IPS-15b (cell line): ENCODE results near the gene SCAF8.
"Not testable (repeated sequence)": the region's sequence is repeated elsewhere in the genome, so short reads cannot be mapped to it uniquely, and the experiment has no call there.

ENCODE experiments used
- H3K27me3 ChIP-seq: one replicate; pipeline ENCODE4 v1.6.1; 2013; ENCODE audit warnings: low read length; ENCODE audit not compliant: control insufficient read depth, insufficient read depth
- H3K36me3 ChIP-seq: one replicate; pipeline ENCODE4 v1.6.1; 2013; ENCODE audit warnings: low read length; ENCODE audit not compliant: control insufficient read depth, insufficient read depth
- H3K4me1 ChIP-seq: one replicate; pipeline ENCODE4 v1.6.1; 2013; ENCODE audit warnings: mild to moderate bottlenecking, low read length; ENCODE audit not compliant: control insufficient read depth, insufficient read depth
- H3K4me3 ChIP-seq: one replicate; pipeline ENCODE4 v1.5.1; 2013; ENCODE audit warnings: low read depth, low read length
- H3K9ac ChIP-seq: one replicate; pipeline ENCODE4 v1.6.1; 2013; ENCODE audit warnings: low read depth, mild to moderate bottlenecking, low read length
- H3K9me3 ChIP-seq: one replicate; pipeline ENCODE4 v1.6.1; 2013; ENCODE audit warnings: mild to moderate bottlenecking, low read length; ENCODE audit not compliant: control insufficient read depth, insufficient read depth

The SCAF8 gene

DNA sequence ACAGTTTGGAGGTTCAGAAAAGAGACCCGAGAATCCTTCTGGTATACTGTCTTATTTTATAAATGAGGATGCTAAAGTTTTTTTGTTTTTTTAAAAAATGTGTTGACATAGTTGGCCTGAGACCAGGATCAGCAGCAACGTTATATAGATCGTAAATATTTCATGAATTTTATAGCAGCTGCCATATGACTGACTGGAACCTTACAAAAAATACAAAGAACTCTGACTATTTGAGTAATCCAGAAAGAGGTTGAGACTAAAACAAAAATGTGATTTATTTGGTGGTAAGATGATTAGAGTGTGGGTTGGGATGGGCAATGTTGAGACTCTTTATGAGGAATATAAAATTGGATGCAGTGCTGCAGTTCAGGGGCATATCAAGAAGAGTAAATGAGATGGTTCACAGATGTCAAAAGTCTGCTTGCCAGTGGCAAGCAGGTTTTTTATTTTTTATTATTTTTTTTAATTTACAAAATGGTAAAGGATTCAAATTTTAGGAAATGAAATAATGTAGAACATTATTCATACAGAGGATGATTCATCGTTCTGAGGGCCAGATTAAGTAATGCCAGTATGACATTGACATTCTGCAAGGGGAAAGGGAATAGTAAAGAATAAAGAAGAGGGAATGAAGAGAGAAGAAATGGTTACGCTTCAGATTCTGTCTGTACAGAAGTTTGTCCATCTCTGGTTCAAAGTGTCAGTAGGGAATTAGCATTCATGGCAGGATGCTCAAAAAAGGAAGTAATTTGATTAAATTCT lies 58.5 kb downstream of the SCAF8 start:
- H3K36me3 ChIP-seq = no peaks in the 10 kb centered on the region
- no peaks in the 10 kb centered on the region for H3K4me1 ChIP-seq
- H3K27me3 ChIP-seq = no peaks in the 10 kb centered on the region

DNA sequence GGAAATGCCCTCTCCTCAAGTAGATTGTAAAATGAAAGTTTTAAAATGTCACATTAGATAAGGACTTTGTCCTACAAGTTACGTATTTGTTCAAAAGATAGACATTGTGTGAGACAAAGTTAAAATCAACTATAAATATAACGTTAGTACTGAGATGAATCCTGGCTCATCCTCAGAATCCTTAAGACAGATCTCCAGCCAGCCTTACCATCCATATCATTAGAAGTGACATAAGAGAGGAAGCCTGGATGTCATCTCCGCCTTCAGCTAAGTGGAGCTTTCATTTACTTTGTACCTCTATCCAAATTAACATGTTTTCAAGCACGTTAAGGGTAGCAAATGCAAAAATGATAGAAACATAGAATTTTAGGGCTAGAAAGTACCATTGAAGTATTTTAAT lies 59.1 kb downstream of the SCAF8 start:
- Histone ChIP-seq H3K36me3 (no peaks in the 10 kb centered on the region), H3K9me3 (no peaks in the 10 kb centered on the region), H3K9ac (no peak overlapping the region), H3K4me1 (no peaks in the 10 kb centered on the region), H3K4me3 (no peak overlapping the region), H3K27me3 (no peaks in the 10 kb centered on the region)

More for the DNA sequence above, 58.5 kb downstream of the SCAF8 start:
- Histone ChIP-seq H3K4me3 (no peak overlapping the region), H3K9ac (no peak overlapping the region), H3K9me3 (no peaks in the 10 kb centered on the region)

DNA sequence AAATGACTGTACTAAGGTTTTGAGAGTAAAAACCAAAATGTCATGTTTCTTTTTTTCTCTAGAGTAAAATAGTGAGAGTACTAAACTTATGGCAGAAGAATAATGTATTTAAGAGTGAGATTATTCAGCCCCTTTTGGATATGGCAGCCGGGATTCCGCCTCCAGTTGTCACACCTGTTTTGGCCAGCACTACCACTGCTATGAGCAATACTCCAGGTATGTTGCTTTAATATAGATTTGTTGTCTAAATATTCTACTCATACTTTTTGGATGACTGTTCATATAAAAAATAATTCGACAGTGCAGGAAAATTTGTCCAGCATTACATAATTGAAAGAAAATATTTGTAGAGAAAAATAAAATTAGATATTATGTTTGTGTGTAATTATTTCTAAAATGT lies 59.5 kb downstream of the SCAF8 start:
- Histone ChIP-seq H3K36me3 (no peaks in the 10 kb centered on the region), H3K4me3 (no peak overlapping the region), H3K9ac (no peak overlapping the region), H3K4me1 (no peaks in the 10 kb centered on the region), H3K27me3 (no peaks in the 10 kb centered on the region), H3K9me3 (no peaks in the 10 kb centered on the region)

DNA sequence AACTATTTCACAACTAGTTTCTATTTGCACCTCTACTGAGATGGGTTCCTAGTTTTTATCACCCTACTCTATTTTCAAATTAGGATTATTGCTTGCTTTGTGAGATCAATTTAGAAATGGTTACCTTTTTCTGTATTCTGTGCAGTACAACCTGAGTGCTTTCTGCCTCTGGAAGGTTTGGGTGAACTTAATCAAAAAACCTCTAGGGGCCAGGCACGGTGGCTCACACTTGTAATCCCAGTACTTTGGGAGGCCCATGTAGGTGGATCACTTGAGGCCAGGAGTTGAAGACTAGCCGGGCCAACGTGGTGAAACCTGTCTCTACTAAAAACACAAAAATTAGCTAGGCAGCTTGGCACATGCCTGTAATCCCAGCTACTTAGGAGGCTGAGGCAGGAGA lies 63.3 kb downstream of the SCAF8 start:
- H3K27me3 ChIP-seq = no peaks in the 10 kb centered on the region
- H3K4me3 ChIP-seq = no peak overlapping the region
- H3K4me1 ChIP-seq = no peaks in the 10 kb centered on the region
- no peak overlapping the region for H3K9ac ChIP-seq
- H3K9me3 ChIP-seq = no peaks in the 10 kb centered on the region
- no peaks in the 10 kb centered on the region for H3K36me3 ChIP-seq

DNA sequence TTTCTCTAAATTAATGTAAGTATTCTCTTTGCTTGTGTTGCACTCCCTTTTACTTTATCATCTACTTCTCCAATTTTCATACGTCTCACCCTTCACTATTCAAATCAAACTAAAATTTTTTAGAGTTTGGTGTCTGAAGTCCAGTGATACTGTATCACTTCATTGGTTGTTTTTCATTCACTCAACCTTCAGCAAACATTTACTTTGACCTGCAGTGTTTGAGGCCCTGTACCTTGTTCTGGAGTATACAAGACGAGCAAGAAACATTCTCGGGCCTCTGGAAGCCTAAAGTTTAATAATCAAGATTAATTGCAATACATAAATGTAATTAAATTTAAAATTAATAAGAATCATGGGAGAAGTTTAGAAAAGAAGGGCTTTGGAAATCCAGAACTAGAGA lies 64.6 kb downstream of the SCAF8 start:
- no peaks in the 10 kb centered on the region for H3K36me3 ChIP-seq
- no peak overlapping the region for H3K4me3 ChIP-seq
- no peaks in the 10 kb centered on the region for H3K4me1 ChIP-seq
- no peaks in the 10 kb centered on the region for H3K27me3 ChIP-seq
- no peak overlapping the region for H3K9ac ChIP-seq
- no peaks in the 10 kb centered on the region for H3K9me3 ChIP-seq

DNA sequence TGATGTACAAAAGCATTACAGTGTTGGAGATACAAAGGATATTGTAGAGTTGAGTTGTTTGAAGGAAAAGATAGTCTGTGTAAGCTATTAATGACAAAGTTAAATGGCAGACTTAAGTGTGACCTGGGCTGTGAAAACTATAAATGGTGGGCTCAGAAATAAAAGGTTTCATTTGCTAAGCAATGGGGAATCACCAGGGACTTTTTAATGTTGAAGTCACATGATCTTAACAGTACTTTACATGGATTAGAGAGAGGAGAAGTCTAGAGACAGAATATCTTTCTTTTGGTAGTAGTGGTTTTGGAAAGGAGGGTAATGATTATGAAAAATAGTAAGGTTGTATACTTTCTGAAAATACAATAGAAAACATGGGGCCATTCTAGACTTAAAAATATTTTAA lies 67.1 kb downstream of the SCAF8 start:
- no peaks in the 10 kb centered on the region for H3K27me3 ChIP-seq

DNA sequence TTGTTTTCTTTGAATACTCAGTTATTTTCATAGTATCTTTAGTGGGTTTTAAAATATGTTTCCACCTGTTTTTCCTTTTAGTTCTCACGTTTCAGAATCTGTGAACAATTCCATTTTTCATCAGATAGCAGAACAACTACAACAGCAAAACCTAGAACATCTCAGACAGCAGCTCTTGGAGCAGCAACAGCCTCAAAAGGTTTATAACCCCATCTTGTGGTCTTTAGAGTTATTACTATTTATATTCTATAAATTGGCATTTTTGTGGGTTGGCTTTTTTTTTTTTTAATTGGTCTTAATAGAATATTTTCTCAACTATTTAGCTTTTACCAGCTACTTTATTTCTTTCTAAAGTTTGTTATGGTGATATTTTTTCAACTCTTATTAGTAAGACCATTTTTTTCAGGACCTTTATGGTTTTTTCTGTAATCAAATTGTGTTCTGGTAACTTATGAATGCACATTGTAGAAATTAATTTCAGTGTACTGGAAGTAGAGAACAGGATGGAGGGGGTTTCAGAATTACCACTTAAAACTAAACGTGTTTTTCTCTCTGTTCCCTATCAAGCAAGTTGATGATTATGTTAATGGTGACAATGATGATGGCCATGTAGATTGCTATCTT lies 72.2 kb downstream of the SCAF8 start:
- H3K4me3 ChIP-seq = no peak overlapping the region
- no peaks in the 10 kb centered on the region for H3K27me3 ChIP-seq
- H3K36me3 ChIP-seq = peaks cover 13% of the 10 kb centered on the region
- no peak overlapping the region for H3K9ac ChIP-seq
- H3K4me1 ChIP-seq = no peaks in the 10 kb centered on the region
- H3K9me3 ChIP-seq = no peaks in the 10 kb centered on the region

More for the DNA sequence above, 67.1 kb downstream of the SCAF8 start:
- H3K4me1 ChIP-seq = no peaks in the 10 kb centered on the region
- H3K9me3 ChIP-seq = no peaks in the 10 kb centered on the region
- no peaks in the 10 kb centered on the region for H3K36me3 ChIP-seq
- no peak overlapping the region for H3K4me3 ChIP-seq
- H3K9ac ChIP-seq = no peak overlapping the region

DNA sequence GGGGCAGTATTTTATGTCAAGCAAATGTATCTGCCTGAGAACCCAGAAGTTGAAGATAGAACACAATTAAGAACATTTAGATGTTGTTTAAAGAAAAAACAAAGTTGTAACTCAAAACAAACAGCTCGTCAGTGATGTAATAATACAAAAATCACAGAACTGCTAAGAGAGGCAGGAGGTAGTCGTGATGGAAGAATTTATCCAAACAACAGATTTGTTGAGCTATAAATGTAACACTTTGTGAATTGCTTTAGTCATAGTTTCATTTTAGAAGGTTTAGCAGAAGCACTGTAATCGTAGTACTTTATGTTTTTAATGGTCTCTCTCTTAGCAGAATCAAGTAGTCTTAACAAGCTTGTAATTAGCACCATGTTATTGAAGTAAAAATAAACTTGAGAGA lies 73.6 kb downstream of the SCAF8 start:
- H3K9ac ChIP-seq = no peak overlapping the region
- H3K4me1 ChIP-seq = no peaks in the 10 kb centered on the region
- no peaks in the 10 kb centered on the region for H3K9me3 ChIP-seq
- H3K36me3 ChIP-seq = peaks cover 13% of the 10 kb centered on the region
- H3K27me3 ChIP-seq = no peaks in the 10 kb centered on the region
- no peak overlapping the region for H3K4me3 ChIP-seq

DNA sequence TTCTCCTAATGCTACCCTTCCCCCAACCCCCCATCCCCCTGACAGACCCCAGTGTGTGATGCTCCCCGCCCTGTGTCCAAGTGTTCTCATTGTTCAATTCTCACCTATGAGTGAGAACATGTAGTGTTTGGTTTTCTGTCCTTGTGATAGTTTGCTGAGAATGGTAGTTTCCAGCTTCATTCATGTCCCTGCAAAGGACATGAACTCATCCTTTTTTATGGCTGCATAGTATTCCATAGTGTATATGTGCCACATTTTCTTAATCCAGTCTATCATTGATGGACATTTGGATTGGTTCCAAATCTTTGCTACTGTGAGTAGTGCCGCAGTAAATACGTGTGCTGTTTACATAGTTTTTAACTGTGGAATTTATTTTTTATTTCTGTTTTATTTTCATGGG lies 78.4 kb downstream of the SCAF8 start:
- H3K4me1 ChIP-seq, H3K27me3 ChIP-seq, H3K9ac ChIP-seq, H3K9me3 ChIP-seq, H3K4me3 ChIP-seq: not testable (repeated sequence)
- peaks cover 16% of the 10 kb centered on the region for H3K36me3 ChIP-seq

DNA sequence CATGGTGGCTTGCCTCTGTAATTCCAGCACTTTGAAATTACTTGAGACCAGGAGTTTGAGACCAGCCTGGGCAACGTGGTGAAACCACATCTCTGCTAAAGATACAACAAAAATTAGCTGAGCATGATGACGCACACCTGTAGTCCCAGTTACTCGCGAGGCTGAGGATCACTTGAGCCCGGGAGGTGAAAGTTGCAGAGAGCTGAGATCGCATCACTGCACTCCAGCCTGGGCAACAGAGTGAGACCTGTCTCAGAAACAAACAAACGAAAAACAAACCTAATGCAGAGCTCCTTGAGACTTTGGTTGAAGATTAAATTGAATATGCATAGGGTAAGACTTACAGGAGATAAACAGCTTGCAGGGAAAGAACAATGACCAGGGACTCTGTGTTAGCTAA lies 80.8 kb downstream of the SCAF8 start:
- no peak overlapping the region for H3K9ac ChIP-seq
- H3K36me3 ChIP-seq = peaks cover 13% of the 10 kb centered on the region
- no peak overlapping the region for H3K4me3 ChIP-seq
- H3K4me1 ChIP-seq = no peaks in the 10 kb centered on the region
- H3K9me3 ChIP-seq = no peaks in the 10 kb centered on the region
- no peaks in the 10 kb centered on the region for H3K27me3 ChIP-seq

DNA sequence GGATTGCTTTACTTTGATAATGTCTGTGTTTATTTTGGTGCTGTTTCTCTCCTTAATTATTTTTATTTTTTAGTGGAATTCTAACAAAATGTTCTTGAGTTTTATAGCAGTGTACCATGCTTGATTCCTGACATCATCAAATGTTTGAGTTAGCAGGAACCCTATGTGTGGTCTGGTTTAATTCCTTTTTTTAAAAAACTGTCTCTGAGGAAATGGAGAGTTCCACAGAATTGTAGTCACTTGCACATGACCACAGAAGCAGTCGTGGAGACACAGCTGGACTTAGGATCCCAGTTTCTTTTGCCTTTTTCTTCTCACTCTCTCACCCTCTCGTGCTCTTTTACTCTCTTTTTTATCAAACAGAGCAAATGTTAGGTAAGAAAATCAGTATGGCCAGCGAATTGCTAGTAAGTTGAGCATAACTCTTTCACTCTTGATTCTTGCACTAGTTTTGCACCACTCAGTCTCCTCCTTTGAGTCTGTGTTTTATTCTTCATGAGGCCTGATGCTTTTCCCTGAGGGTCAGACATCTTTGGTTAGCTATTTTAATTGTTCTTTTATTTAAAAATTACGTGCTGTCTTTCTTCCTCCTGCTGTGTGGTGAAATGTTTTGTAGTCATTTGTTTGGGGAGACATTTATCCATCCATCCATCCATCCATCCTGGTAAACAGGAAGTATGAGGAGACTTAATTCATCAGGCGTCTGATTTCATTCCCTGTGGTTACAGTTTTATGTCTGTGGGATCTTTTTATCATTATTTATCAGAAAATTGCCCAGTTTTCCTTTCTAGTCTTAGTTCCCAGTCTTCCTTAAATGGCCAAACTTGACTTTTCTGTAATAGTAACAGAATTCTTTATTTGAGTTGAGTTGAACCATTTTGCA lies 83.0 kb downstream of the SCAF8 start:
- no peak overlapping the region for H3K4me3 ChIP-seq
- H3K9me3 ChIP-seq = no peaks in the 10 kb centered on the region
- peaks cover 3% of the 10 kb centered on the region for H3K36me3 ChIP-seq
- H3K27me3 ChIP-seq = no peaks in the 10 kb centered on the region
- H3K9ac ChIP-seq = no peak overlapping the region
- no peaks in the 10 kb centered on the region for H3K4me1 ChIP-seq
